HepG2 (cell line): Measurements from ENCODE around the gene GRIA3. TPM values are rescaled to one million over a fixed set of nuclear protein-coding genes. Genes with fewer than 3 reads are reported as not detected.

Experiments used
- ATAC-seq: fragments of 200-7000 bp; cut with Tn5 transposase; 3 replicates; pipeline ENCODE4 v1.9.1; 2020; ENCODE audit warnings: mild to moderate bottlenecking, moderate library complexity
- BruUV-seq: library from RNA; stranded (reverse); fragments of 400-500 nt; replicated peaks from 2 replicates; lab custom pipeline; 2021; lab: Mats Ljungman, UMichigan
- CTCF ChIA-PET: fragments of 300-600 bp; formaldehyde crosslinking; extraction: SDS; loops from one replicate; lab custom pipeline; 2021; ENCODE audit warnings: low total read pairs, inconsistent platforms, low intra/inter-chr PET ratio; lab: Yijun Ruan, JAX
- POLR2A ChIA-PET: fragments of 350-600 bp; sonication (Branson Sonifier 250); formaldehyde crosslinking; loops from one replicate; lab custom pipeline; 2020; ENCODE audit warnings: antibody characterized with exemption, inconsistent platforms; lab: Yijun Ruan, JAX
- DNase-seq: peaks from one replicate; pipeline ENCODE4 v3.0.0-alpha.2; 2015; ENCODE audit warnings: low spot score
- FAIRE-seq: peaks from 3 replicates; lab custom pipeline; 2011; peaks lifted over from hg19 to GRCh38; lab: Jason Lieb, UNC
- H2AFZ ChIP-seq: one replicate; pipeline ENCODE4 v1.6.1; 2011; ENCODE audit warnings: low read length, inconsistent platforms
- H3K27ac ChIP-seq: fragments of 300-600 bp; 3 replicates; pipeline ENCODE4 v1.8.0; 2011; ENCODE audit warnings: mixed run types, mild to moderate bottlenecking, mixed read lengths, low read length, inconsistent platforms; ENCODE audit not compliant: insufficient read depth; ENCODE audit errors: extremely low read length
- H3K27me3 ChIP-seq, 2 experiments: fragments of 200-600 bp in 1 of 2; 2 replicates in 1 of 2; 3 replicates in 1 of 2; pipeline versions ENCODE4 v1.6.0 to v1.8.0; 2011; ENCODE audit warnings: low read length in 2 of 2, mild to moderate bottlenecking in 2 of 2, moderate library complexity in 2 of 2, inconsistent platforms in 1 of 2; ENCODE audit not compliant: insufficient read depth in 2 of 2, control insufficient read depth in 1 of 2
- H3K36me3 ChIP-seq, 2 experiments: fragments of 200-600 bp in 1 of 2; replicated peaks in 1 of 2; 2 replicates in 1 of 2; 3 replicates in 1 of 2; pipeline versions ENCODE4 v1.5.1 to v1.8.0; 2011; ENCODE audit warnings: low read length in 2 of 2, inconsistent platforms in 1 of 2; ENCODE audit not compliant: insufficient read depth in 2 of 2, control insufficient read depth in 1 of 2
- H3K4me1 ChIP-seq: 2 replicates; pipeline ENCODE4 v1.5.1; 2012; ENCODE audit warnings: low read length, inconsistent platforms; ENCODE audit not compliant: insufficient read depth
- H3K4me2 ChIP-seq: 2 replicates; pipeline ENCODE4 v1.6.0; 2011; ENCODE audit warnings: low read depth, low read length, inconsistent platforms
- H3K4me3 ChIP-seq, 3 experiments: fragments of 200-600 bp in 1 of 3; sonication (generic), shearing (Covaris generic) in 1 of 3; replicated peaks in 1 of 3; 2 replicates each; pipeline ENCODE4 v1.5.1; 2011 to 2016; ENCODE audit warnings: low read length in 3 of 3, inconsistent platforms in 2 of 3, low read depth in 2 of 3, mild to moderate bottlenecking in 2 of 3, control low read depth in 1 of 3, mixed read lengths in 1 of 3; ENCODE audit not compliant: insufficient read depth in 1 of 3
- H3K79me2 ChIP-seq: one replicate; pipeline ENCODE4 v1.6.1; 2011; ENCODE audit warnings: low read length, inconsistent platforms; ENCODE audit not compliant: insufficient read depth
- H3K9ac ChIP-seq: 2 replicates; pipeline ENCODE4 v1.6.0; 2011; ENCODE audit warnings: mild to moderate bottlenecking, low read depth, low read length, inconsistent platforms; ENCODE audit not compliant: insufficient read depth
- H3K9me3 ChIP-seq: 2 replicates; pipeline ENCODE4 v1.5.1; 2012; ENCODE audit warnings: mild to moderate bottlenecking, low read length
- H4K20me1 ChIP-seq: 2 replicates; pipeline ENCODE4 v1.6.0; 2011; ENCODE audit warnings: inconsistent platforms, mild to moderate bottlenecking, low read length, moderate library complexity; ENCODE audit not compliant: insufficient read depth
- EED ChIP-seq: sonication (generic); formaldehyde crosslinking; IDR thresholded peaks from 2 replicates; pipeline ENCODE4 v1.5.0; 2020; ENCODE audit warnings: mild to moderate bottlenecking, missing genetic modification reagents
- ELF1 ChIP-seq: sonication (generic); formaldehyde crosslinking; IDR thresholded peaks from 2 replicates; pipeline ENCODE4 v1.4.0; 2020; ENCODE audit warnings: missing genetic modification reagents
- FOXO1 ChIP-seq: sonication (generic); formaldehyde crosslinking; IDR thresholded peaks from 2 replicates; pipeline ENCODE4 v1.4.0; 2020; ENCODE audit warnings: missing genetic modification reagents
- HMG20B ChIP-seq: conservative IDR thresholded peaks from 2 replicates; pipeline ENCODE4 v1.6.1; 2016; ENCODE audit warnings: missing genetic modification reagents, missing compliant biosample characterization
- NCOA2 ChIP-seq: sonication (generic); formaldehyde crosslinking; IDR thresholded peaks from 2 replicates; pipeline ENCODE4 v1.8.0; 2022; ENCODE audit warnings: inconsistent platforms
- NFKB2 ChIP-seq: sonication (generic); formaldehyde crosslinking; IDR thresholded peaks from 2 replicates; pipeline ENCODE4 v1.4.0; 2020; ENCODE audit warnings: missing genetic modification reagents, borderline replicate concordance
- NONO ChIP-seq, 2 experiments: fragments of 450-650 bp in 1 of 2; sonication (generic) in 1 of 2; formaldehyde crosslinking in 1 of 2; IDR thresholded peaks in 1 of 2; conservative IDR thresholded peaks in 1 of 2; 2 replicates each; pipeline versions ENCODE4 v1.6.1 to v1.8.0; 2017 to 2022; ENCODE audit warnings: mild to moderate bottlenecking in 1 of 2, missing genetic modification reagents in 1 of 2, moderate library complexity in 1 of 2
- NR2F2 ChIP-seq: IDR thresholded peaks from 2 replicates; pipeline ENCODE4 v1.6.1; 2012; ENCODE audit warnings: low read depth, inconsistent platforms, borderline replicate concordance
- RARA ChIP-seq: IDR thresholded peaks from 2 replicates; pipeline ENCODE4 v1.6.1; 2016; ENCODE audit warnings: missing genetic modification reagents, missing compliant biosample characterization
- RBM22 ChIP-seq: fragments of 200-400 bp; formaldehyde crosslinking; optimal IDR thresholded peaks from 2 replicates; pipeline ENCODE3; 2017; ENCODE audit warnings: mild to moderate bottlenecking, low read length, moderate library complexity
- SIN3A ChIP-seq: IDR thresholded peaks from 2 replicates; pipeline ENCODE4 v1.6.1; 2011; ENCODE audit warnings: low read depth, mild to moderate bottlenecking, control low read depth, low read length, borderline replicate concordance
- XBP1 ChIP-seq: sonication (generic); formaldehyde crosslinking; IDR thresholded peaks from 2 replicates; pipeline ENCODE4 v1.5.0; 2020; ENCODE audit warnings: missing genetic modification reagents
- ZNF17 ChIP-seq: sonication (generic); formaldehyde crosslinking; IDR thresholded peaks from 2 replicates; pipeline ENCODE4 v1.5.0; 2020; ENCODE audit warnings: mild to moderate bottlenecking, missing genetic modification reagents
- ZNF510 ChIP-seq: sonication (generic); formaldehyde crosslinking; IDR thresholded peaks from 2 replicates; pipeline ENCODE4 v1.4.0; 2020; ENCODE audit warnings: low read depth, mild to moderate bottlenecking, missing genetic modification reagents
- ZSCAN30 ChIP-seq: sonication (generic); formaldehyde crosslinking; IDR thresholded peaks from 2 replicates; pipeline ENCODE4 v1.5.0; 2020; ENCODE audit warnings: mild to moderate bottlenecking, missing genetic modification reagents
- WGBS: methylation state at CpG from one replicate; pipeline ENCODE4 v1.1.6; 2017; ENCODE audit warnings: low lambda C conversion rate; 5-methylcytosine and 5-hydroxymethylcytosine counted together
- in situ Hi-C: cut with HindIII; loops from 2 replicates; pipeline ENCODE4 v1.10.0; 2017; ENCODE audit warnings: low pct_unique_long_range_greater_than_20kb; ENCODE audit not compliant: extremely low pct_ligation_motif_present
- intact Hi-C: fragments of 100-400 bp; cut with micrococcal nuclease; formaldehyde crosslinking; loops from one replicate; pipeline ENCODE4 v1.10.0; 2022; ENCODE audit not compliant: unreplicated experiment
- polyA plus RNA-seq, 8 experiments: library from polyadenylated mRNA; depleted of rRNA in 3 of 8; stranded (reverse) in 7 of 8; unstranded in 1 of 8; fragments of >200 nt; fragmentation: Illumina TruSeq in 4 of 8; extraction: Trizol in 4 of 8; gene quantifications; 2 replicates each; pipeline versions ENCODE4 v1.2.1 to v1.2.3, GENCODE V29; 2011 to 2016; ENCODE audit warnings: low read depth in 4 of 8, missing spikeins in 1 of 8, mixed read lengths in 1 of 8; ENCODE audit not compliant: insufficient read depth in 1 of 8
- total RNA-seq, 5 experiments: library from RNA; depleted of rRNA; stranded (reverse); fragments of >200 nt; fragmentation: Illumina TruSeq; extraction: Trizol; gene quantifications; 2 replicates each; pipeline ENCODE4 v1.2.3, GENCODE V29; 2016; ENCODE audit warnings: low read depth in 1 of 5
- TF ChIP-seq, protein P1 (sequence below): sonication (generic); formaldehyde crosslinking; conservative IDR thresholded peaks from 2 replicates; pipeline ENCODE4 v1.4.0; 2020; ENCODE audit warnings: missing genetic modification reagents
- TF ChIP-seq, protein P2 (sequence below): fragments of 450-650 bp; IDR thresholded peaks from 2 replicates; pipeline ENCODE4 v1.6.1; 2017; ENCODE audit warnings: mild to moderate bottlenecking

Gene GRIA3
- total and polyA plus RNA-seq, 2 of the 13 experiments (the other 11 are each of a cell fraction or from before 2014, with no cell fraction given) = not detected

- ChIA-PET CTCF (no interaction called here), POLR2A (no interaction called here)
Measured at GRCh38 chrX:123223409-123223808, 39.3 kb downstream of the GRIA3 start.

DNA sequence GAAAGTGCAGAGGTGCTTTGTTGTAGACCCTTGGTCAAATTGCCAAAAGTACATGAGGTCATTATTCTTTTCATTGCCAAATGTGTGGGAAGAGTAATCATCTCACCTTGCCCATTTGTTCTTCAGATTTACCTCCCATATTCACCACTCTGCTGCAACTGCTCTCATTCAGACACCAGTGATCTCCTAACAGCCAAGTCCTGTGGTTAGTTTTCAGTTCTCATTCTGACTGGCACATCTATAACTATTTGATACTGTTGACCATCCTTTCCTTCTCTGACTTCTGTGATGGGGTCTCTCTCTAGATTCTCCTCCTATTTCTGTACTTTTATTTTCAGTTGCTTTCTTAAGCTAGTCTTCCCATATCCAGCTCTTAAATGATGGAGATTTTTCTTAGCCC lies 39.8 kb downstream of the GRIA3 start:
- Histone ChIP-seq H3K4me1 (no peaks in the 10 kb centered on the region), H3K9me3 (no peaks in the 10 kb centered on the region), H3K79me2 (no peaks in the 10 kb centered on the region), H4K20me1 (no peaks in the 10 kb centered on the region), H3K36me3 (no peaks in the 10 kb centered on the region), H2AFZ (no peak overlapping the region), H3K27me3 (no peaks in the 10 kb centered on the region), H3K27ac (no peak overlapping the region), H3K4me3 (no peak overlapping the region), H3K4me2 (no peak overlapping the region), H3K9ac (no peak overlapping the region)
- ATAC-seq (no peak), DNase-seq (no peak), FAIRE-seq (no peak)
- CTCF ChIA-PET = no interaction called here
- no TSS peak for BruUV-seq
- in situ Hi-C loops (no loop called here), intact Hi-C loops (no loop called here)
- POLR2A ChIA-PET = no interaction called here
- TF ChIP-seq HMG20B (no peak), RARA (CRISPR knock-in tag) (no peak), RBM22 (no peak), NONO (IDR thresholded peaks at IDR 0.05) (no peak), NONO (CRISPR knock-in tag; conservative IDR thresholded peaks at IDR 0.05) (no peak), ZNF510 (CRISPR knock-in tag) (no peak), NFKB2 (no peak), NCOA2 (CRISPR knock-in tag) (no peak), FOXO1 (CRISPR knock-in tag) (no peak), ZSCAN30 (no peak), ELF1 (CRISPR knock-in tag) (no peak), EED (CRISPR knock-in tag) (no peak), ZNF17 (no peak), XBP1 (CRISPR knock-in tag) (no peak), SIN3A (no peak), NR2F2 (no peak)
- TF ChIP-seq, protein P1, sequence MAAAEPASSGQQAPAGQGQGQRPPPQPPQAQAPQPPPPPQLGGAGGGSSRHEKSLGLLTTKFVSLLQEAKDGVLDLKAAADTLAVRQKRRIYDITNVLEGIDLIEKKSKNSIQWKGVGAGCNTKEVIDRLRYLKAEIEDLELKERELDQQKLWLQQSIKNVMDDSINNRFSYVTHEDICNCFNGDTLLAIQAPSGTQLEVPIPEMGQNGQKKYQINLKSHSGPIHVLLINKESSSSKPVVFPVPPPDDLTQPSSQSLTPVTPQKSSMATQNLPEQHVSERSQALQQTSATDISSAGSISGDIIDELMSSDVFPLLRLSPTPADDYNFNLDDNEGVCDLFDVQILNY = no peak
- TF ChIP-seq, protein P2, sequence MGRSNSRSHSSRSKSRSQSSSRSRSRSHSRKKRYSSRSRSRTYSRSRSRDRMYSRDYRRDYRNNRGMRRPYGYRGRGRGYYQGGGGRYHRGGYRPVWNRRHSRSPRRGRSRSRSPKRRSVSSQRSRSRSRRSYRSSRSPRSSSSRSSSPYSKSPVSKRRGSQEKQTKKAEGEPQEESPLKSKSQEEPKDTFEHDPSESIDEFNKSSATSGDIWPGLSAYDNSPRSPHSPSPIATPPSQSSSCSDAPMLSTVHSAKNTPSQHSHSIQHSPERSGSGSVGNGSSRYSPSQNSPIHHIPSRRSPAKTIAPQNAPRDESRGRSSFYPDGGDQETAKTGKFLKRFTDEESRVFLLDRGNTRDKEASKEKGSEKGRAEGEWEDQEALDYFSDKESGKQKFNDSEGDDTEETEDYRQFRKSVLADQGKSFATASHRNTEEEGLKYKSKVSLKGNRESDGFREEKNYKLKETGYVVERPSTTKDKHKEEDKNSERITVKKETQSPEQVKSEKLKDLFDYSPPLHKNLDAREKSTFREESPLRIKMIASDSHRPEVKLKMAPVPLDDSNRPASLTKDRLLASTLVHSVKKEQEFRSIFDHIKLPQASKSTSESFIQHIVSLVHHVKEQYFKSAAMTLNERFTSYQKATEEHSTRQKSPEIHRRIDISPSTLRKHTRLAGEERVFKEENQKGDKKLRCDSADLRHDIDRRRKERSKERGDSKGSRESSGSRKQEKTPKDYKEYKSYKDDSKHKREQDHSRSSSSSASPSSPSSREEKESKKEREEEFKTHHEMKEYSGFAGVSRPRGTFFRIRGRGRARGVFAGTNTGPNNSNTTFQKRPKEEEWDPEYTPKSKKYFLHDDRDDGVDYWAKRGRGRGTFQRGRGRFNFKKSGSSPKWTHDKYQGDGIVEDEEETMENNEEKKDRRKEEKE = no peak

More at GRCh38 chrX:123223409-123223808, 39.3 kb downstream of the GRIA3 start:
- Histone ChIP-seq H3K9me3 (no peaks in the 10 kb centered on the region), H3K4me1 (no peaks in the 10 kb centered on the region), H3K27me3 (no peaks in the 10 kb centered on the region), H4K20me1 (no peaks in the 10 kb centered on the region), H3K27ac (no peak overlapping the region), H3K9ac (no peak overlapping the region), H2AFZ (no peak overlapping the region), H3K36me3 (no peaks in the 10 kb centered on the region), H3K4me2 (no peak overlapping the region), H3K4me3 (no peak overlapping the region), H3K79me2 (no peaks in the 10 kb centered on the region)
- in situ Hi-C loops = no loop called here
- intact Hi-C loops = no loop called here
- DNase-seq = no peak
- FAIRE-seq = no peak
- WGBS = 0% methylated on average over 1 of the region's 1 CpG
- no TSS peak for BruUV-seq
- no peak for TF ChIP-seq ELF1 (CRISPR knock-in tag)
- ATAC-seq = no peak
